DMS153 (cell line): ENCODE results near the gene RAB8B.
"Not testable (repeated sequence)": the region's sequence is repeated elsewhere in the genome, so short reads cannot be mapped to it uniquely, and the experiment has no call there.

Experiments used
- DNase-seq: peaks from one replicate; lab custom pipeline; 2025; lab: John Stamatoyannopoulos, UW

The RAB8B gene

DNA sequence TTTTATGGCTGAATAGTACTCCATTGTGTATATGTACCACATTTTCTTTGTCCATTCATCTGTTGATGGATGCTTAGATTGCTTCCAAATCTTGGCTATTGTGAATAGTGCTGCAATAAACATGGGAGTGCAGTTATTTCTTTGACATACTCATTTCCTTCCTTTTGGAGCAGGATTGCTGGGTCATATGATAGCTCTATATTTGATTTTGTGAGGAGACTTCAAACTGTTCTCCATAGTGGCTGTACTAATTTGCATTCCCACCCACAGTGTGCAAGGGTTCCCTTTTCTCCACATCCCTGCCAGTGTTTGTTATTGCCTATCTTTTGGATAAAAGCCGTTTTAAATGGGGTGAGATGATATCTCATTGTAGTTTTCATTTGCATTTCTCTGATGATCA, 47.7 kb downstream of the RAB8B start:
- DNase-seq = not testable (repeated sequence)

DNA sequence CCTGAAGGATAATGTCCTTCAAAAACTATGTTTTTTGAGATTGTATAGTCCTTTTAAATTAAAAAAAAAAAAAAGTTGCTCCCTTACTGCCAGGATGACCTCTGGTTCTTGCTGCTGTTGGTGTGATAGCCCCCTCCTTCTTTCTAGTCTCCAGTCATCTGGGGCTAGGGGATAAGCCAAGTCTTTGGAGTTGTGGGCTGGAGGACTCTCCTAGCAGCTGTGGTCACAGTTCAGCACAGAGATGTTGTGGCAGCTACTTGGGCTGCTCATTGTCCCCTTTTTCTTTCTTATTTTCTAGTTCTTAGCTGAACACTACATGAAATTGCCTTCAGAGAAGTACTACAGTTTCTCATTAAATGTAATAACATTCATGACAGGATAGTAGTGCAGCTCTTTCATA, 48.8 kb downstream of the RAB8B start:
- no peak for DNase-seq

DNA sequence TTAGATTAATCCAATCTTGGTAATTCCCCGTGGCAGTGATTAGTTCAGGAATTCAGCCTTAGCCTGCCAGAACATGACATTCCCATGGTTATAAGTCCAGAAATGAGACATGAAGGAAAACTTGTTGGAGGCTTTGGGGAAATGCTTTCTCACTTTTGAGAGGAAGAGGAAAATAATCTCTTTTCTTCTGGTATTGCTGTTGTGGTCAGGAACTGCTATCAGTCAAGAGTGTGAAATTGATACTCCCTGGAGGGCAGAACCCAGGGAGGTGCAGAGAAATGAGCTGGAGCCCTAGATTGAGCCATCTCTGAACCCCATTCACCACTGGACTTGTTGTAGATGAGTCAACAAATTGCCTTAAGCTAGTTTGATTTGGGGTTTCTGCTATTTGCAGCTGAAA, 49.4 kb downstream of the RAB8B start:
- DNase-seq = no peak

DNA sequence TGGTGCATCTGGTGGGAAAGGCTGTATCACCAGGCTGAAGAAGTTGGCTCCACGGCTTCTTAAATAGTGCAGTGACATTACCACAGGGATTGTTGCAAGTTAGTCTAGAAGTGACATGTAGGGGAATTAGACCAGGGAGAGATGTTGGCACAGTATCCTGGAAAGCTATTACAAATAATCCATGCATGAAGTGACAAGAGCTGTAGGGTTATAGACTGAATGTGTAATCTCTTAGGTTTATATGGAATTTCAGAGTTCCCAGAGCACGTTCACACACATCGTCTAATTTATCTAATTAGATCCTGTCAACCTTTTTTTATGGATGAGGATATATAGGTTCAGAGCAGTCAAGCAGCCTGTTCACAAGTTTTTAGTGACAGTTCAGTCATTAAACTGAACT, 50.7 kb downstream of the RAB8B start:
- DNase-seq = no peak

DNA sequence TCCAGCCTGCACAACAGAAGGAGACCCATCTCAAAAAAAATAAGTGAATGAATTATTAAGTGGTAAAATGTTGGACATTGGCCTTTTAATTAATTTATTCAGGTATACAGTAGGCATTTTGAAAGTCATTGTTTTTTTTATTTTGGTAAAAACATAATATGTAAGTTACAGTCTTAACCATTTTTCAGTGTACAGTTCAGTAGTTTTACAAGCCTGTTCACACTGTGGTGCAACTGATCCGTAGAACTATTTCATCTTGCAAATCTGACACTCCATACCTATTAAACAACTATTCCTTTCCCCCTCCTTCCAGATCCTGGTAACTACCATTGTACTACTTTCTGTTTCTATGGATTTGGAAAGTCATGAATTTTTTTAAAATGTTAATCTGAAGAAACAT, 51.9 kb downstream of the RAB8B start:
- no peak for DNase-seq

DNA sequence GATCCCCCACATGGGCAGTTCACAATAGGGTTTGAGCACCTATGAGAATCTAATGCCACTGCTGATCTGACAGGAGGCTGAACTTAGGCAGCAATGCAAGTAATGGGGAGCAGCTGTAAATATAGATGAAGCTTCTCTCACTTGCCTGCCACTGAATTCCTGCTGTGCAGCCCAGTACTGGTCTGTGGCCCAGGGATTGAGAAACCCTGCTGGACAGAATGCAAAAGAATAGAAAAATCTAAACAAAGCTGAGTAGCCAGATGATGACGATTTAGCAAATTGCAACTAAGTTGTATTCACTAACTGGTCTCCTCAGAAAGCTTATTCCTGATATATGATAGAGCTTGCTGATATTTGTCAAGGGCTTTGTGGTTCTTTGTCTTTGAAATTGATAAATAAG, 53.7 kb downstream of the RAB8B start:
- DNase-seq = no peak

DNA sequence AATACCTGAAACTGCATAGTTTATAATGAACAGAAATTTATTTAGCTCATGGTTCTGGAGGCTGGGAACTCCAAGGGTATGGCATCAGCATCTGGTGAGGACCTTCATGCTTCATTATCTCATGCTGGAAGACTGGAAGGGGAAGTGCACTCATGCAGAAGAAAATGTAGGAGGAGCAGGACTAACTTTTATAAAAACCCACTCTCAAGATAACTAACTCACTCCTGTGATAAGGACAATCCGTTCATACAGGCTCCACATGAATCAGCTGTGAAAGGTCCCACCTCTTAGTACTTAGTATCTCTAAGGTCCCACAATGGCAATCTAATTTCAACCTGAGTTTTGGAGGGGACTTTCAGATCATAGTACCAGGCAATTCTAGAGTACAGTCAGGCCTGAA, 54.4 kb downstream of the RAB8B start:
- DNase-seq = no peak

DNA sequence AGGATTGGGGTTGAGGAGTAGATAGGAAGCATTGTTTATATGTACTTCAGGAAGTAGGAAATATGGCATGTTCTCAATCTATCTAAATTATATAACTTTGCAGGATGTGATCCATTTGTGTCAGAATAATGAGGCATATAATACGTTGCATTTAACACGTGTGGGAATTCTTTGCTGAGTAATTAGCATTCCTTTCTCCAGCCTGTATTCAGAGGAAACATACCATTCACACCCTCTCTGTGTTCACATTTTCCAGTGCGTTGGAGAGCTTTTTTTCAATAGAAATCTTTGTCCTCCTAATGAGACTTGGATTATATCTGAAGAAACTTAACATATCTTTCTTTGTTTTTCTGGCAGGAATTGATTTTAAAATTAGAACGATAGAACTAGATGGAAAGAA, 55.0 kb downstream of the RAB8B start:
- no peak for DNase-seq

DNA sequence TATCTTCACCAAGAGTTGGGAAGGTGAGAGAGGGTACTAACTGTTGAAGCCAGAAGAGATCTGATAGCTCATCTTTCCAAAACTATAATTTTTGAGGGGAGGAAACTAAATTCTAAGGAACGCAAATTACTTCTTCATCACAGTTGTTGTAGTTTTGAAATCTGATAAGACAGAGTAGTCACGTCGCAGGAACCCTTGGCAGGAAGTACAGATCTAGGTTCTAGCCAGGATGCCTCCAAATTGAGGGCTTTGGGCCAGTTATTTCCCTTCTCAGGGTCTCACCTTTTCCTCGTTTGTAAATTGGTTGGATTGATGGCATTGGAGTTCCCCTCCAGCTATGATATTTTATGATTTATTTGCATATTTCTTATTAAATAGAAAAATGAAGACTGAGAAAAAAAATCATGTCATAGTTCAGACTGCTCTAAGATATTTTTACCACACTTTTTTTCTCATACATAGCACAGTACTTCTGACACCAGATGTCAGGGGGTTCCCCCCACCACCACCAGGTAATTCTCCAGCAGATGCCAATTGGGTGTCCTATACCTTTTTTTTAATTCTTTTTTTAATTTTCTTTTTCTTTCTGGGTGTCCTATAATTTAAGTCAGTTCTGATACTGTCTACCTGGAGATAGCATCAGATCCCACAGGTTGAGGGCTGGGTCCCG, 55.7 kb downstream of the RAB8B start:
- no peak for DNase-seq

DNA sequence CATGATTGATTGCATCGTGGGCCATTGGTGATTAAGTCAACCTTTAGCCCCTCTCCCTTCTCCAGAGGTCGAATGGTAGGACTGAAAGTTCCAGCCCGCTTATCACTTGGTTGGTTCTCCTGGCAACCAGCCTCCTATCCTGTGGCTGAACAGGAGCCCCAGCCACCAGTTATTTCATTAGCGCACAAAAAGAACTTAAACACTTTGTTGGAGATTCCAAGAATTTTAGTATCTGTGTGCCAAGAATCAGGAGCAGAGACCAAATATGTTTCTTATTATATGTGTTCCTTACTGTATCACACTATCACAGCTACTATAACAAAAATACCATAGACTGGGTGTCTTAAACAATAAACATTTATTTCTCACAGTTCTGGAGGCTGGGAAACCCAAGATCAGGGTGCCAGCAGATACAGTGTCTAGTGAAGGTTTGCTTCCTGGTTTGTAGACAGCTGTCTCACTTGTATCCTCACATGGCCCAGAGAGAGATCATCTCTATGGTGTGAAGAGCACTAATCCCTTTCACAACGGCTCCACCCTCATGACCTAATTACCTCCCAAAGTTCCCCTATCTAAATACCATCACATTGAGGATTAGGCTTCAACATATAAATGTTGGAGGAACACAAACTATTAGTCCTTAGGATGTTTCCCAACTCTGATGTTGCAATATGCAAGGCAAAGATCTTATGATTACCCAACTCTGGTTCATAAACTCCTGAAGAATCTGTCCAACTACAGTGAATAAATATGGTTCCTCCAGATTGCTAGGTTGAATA, 57.5 kb downstream of the RAB8B start:
- no peak for DNase-seq

DNA sequence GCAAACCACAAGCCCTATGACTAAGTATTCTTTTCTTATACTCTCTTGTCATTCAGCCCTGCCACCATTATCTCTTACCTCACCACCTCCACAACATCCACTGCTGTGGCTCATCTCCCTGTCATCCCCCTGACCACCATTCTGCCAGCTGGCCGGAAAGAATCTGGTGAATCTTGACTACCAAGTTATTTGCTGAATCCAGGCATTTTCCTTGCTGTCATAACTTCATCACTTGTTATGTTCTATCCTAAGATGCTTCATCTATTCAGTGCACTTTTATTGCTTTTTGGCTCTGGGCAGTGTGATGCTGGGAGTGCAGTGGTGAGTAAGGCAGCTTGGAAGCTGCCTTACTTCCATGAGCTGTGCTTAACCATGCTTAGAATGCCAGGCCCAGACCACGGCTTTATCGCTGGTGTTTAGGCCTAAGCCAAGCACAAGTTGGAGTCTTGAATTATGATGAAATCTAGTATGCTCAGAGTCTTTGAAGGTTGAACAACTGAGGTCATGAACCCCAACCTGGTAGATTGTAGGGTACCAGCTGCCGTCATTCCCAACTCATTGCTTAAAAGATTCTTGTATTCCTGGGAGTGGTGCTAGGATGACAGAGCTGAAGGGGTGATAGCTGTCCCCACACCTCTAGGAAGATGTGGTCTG, 61.0 kb downstream of the RAB8B start:
- no peak for DNase-seq

DNA sequence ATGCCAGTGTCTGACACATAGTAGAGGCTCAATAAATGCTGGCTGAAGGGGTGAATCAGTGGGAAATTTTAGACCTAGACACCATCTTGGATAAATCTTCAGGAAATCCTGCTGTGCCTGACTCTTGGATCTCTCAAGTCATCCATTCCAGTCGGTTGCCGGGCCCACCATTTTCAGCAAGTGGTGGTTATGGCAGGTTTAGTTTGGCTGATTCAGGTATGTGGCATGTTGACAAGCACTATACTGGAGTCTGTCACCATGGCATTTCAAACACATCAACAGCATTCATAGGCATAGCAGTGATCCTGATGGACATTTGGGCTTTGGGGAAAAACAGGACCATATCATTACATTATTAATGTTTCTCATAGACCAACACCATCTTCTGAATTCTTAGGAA, 62.3 kb downstream of the RAB8B start:
- DNase-seq = no peak

DNA sequence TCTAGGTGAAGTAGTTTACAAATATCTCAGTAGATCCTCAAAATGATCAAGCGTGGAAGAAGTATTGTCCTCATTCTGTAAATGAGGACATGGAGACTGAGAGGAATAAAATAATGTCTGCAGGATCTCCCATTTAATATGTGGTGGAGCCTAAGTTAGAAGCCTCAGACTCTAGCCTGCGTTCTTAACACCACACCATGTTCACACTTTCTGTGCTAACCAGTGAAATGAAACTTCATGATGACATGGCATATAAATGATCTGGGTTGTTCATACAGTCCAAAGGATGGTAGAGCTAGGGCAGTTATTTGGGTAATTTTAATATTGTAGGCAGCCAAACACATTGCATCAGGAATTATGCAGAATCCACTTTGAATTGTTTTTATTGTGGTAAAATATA, 62.9 kb downstream of the RAB8B start:
- DNase-seq = no peak

DNA sequence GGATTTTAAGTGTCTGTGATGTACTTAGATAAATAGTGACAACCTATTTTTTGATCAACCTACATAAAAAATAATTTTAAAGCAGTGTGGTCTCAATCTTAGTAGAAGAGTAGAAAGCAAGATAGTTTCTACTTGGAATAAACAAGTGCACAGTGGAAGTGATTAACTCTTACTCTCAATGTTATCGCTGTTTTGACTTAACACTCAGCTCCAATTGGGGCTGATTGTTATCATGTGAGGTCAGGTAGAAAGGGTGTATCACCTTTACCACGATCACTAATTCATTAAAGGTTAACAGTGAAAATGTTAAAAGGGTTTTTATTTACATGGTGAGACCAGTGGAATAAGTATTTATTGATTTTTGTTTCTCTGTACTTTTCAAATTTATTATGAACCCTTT, 65.6 kb downstream of the RAB8B start:
- DNase-seq = no peak

DNA sequence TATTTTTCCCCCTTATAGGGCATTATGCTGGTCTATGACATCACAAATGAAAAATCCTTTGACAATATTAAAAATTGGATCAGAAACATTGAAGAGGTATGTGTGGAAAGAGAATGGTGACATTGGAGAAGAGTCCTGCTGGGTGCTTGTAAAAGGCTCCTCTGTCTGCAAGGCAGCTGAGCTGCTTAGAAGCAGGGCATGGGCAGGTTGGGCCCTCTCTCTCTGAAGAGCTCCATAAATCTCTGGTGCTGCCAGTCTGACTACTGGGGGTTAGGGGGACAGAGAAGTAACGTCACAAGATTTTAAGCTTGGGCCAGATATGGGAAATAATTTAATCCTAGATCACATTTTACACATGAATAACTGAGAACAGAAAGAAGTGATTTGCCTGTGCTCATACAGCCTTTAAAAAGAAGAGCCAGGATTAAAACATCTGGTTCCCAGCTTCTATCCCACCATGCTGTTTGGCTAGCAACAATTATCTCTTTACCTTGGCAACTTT, 66.1 kb downstream of the RAB8B start:
- DNase-seq = no peak

DNA sequence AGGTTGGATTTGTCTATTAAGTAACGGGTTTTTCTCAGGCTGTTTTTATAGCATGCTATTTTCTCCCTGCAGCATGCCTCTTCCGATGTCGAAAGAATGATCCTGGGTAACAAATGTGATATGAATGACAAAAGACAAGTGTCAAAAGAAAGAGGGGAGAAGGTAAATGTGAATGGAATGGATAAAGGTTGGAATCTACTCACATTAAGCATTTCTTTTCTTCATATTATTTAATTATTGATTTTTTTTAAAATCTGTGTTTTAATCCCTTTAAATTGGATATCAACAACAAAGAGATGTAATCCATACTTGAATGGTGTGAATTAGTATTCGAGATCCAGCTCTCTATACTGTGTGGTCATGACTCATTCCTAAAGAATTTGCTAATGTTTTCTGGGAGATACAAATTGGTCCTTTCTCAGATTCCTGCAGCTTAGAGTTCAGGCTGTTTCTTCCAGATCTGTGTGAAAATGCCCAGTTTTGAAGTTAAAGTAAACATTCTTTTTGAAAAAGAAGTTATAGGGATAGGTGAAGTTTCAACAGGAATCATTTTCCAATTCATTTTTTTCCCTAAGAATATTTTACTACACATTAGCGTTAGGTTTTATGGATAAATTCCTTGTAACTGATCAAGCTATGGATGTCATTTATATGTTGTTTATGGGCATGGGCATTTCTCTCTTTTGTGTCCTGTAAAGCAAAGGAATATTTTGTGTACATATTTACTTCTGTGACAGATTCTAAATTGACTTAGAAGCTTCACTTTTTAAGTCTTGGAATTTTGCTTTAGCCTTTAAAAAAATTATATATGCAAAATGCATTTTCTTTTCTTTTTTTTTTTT, 67.2 kb downstream of the RAB8B start:
- no peak for DNase-seq

DNA sequence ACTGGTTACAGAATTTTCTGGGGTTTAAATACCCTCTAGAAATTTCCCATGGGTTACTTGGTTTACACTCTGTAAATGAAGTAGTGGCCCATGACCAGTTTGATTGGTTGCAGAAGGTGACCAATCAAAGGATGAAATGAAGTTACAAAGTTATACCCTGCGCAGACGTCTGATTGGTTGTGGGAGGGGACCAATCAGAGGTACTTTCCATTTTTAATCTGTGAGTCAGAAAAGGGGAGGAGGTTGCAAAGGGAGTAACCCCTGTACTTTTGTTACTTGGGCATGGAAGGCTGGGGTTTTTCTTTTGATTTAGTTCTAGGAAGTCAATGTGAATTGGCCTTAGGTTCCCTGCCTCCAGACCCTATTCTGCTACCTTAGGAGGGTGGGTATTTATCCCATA, 69.3 kb downstream of the RAB8B start:
- DNase-seq = no peak

DNA sequence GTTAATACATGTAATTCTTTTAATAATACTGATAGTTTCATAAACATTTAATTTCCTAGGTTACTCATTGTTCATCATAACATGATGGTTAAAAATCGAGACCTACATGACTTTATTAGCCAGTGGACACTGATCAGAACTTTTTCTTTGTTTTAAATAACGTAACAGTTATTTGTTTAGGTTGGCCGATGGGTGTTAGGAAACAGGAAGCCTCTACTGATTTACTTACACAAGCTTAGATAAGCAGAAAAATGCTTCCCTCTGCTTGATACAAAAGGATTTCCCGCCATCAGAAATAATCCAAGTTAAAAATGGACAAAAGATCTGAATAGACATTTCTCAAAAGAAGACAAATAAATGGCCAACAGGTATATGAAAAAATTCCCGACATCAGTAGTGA, 71.4 kb downstream of the RAB8B start:
- no peak for DNase-seq

DNA sequence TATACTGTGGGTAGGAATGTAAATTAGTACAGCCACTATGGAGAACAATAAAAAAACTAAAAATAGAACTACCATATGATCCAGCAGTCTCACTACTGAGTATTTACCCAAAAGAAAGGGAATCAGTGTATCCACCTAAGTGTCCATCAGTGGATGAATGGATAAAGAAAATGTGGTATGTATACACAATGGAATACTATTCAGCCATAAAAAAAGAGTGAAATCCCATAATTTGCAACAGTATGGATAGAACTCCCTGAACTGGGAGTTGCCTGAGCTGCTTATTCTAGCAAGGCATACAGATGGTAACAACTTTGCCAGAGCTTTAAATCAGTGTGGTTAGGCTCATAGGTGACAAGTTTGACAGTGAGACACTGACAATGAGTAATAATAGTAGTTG, 71.9 kb downstream of the RAB8B start:
- DNase-seq = no peak

DNA sequence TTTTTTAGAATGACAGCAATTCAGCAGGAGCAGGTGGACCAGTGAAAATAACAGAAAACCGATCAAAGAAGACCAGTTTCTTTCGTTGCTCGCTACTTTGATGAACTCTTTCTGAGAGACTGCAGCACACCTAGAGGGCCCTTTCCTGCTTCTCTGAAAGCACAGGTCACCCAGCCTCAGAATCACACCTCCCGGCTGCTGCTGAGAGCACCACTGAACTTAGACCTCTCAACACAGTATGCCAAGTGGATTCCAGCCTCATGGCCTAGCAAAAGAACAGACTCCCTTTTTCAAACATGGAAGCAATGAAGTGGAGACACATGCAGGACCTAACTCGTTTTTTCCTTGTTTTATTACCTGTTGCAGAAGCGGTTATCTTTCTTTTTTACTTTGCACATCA, 74.1 kb downstream of the RAB8B start:
- no peak for DNase-seq

DNA sequence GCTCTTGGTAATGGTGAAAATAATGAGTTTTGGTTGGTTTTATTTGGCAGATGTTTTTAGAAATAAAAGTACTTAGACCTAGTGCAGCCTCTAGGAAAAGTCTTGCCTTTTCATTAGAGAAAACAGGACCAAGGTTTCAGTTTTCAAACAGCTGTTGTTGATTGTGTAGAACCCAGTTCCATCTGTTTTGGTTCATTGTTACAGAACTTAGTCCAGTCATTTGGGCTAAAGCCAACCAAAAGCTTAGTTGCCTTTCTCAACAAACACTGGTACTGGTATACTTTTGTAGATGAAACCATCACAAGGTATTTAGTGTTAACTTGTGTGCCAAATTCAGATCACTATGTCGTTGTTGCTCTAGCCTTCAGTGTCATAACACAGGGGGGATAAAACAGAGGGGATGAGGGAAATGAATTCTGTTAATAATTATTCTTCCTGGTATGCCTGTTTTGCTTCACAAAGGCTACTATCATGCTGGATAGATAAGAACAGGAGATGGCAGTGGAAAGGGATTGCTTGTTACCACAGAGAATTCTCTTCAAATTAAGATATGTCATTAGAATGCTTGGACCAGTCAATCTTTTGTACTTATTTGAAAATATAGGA, 75.4 kb downstream of the RAB8B start:
- DNase-seq = no peak

DNA sequence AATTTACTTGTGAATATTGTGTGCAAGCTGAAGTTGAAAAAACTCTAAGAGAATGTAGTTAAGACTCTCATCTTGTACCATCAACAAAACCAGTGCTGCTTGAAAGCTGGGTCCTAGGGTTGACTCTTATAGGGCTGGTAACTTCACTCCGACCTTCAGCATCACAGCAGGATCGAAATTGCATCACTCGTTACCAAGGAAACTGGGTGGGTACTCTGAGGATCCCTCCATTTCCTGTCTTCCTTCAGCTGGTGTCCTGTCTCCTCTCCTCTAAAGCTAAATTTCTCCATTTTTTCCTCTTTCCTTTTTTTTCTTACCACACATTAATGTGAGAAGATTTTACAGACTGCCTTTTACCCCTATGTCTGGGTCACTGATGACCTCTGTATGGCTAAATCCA, 85.0 kb downstream of the RAB8B start:
- no peak for DNase-seq
